ENCODE measurements around the gene UCN2. TPM values are rescaled to one million over a fixed set of nuclear protein-coding genes. Genes with fewer than 3 reads are reported as not detected.
"Not testable (repeated sequence)": the region's sequence is repeated elsewhere in the genome, so short reads cannot be mapped to it uniquely, and the experiment has no call there.

Gene UCN2
- total RNA-seq, 1 experiment from 2014 or later = 21.4 TPM

GRCh38 chr3:48564022-48564421 is 441 bp upstream of the UCN2 start:
- peak; percentile 95 for DNase-seq (ENCODE audit: low read depth)

DNA sequence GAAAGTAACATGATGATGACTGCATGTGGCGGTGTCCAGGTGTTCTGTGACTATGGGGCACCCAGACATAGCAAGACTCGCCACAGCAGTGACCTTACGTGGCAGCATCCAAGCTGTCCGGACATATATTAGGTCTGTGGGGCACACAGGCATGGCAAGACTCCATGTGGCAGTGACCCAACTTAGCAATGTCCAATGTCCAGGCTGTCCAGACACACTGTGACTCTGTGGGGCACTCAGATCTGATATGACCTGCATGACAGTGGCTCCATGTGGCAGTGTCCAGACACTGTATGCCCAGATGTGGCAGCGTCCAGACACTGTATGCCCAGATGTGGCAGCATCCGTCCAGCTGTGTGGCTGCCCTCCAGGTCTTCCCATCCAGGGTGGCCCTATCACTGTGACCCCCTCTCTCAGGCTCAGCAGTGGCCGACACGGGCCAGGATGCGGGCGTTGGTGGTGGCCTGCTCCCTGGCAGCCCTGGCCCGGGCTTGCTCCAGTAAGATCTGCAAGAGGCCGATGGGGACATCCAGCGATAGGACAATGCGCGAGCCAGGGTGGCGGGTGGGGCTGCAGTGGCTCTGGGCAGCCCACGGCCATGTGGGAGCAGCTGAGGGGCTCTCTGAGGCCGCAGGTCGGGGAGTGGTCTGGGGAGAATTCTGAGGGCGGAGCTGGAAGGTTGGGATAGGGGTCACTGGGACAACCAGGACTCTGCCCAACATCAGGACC is 1.1 kb downstream of the UCN2 start:
- DNase-seq (ENCODE audit: low read depth) = no peak

- DNase-seq (ENCODE audit: low read depth) = peak; percentile 90
Observed at GRCh38 chr3:48561045-48561736, 2.4 kb downstream of the UCN2 start.

- DNase-seq (ENCODE audit: low read depth) = peak; percentile 34
Observed at GRCh38 chr3:48560648-48561018, 2.9 kb downstream of the UCN2 start.

GRCh38 chr3:48558493-48559134 is 5.0 kb downstream of the UCN2 start:
- DNase-seq (ENCODE audit: low read depth) = no peak

GRCh38 chr3:48556796-48557626 is 6.6 kb downstream of the UCN2 start, which contains the start of gene PFKFB4:
TSS of gene PFKFB4 (minus strand) at chr3:48556803. CDS start at chr3:48556777, 26 bp downstream.
- peak; percentile 99 for DNase-seq (ENCODE audit: low read depth)

GRCh38 chr3:48555949-48556795 is 7.4 kb downstream of the UCN2 start:
- DNase-seq (ENCODE audit: low read depth) = no peak

GRCh38 chr3:48555231-48555948 is 8.2 kb downstream of the UCN2 start:
- DNase-seq (ENCODE audit: low read depth) = no peak

DNA sequence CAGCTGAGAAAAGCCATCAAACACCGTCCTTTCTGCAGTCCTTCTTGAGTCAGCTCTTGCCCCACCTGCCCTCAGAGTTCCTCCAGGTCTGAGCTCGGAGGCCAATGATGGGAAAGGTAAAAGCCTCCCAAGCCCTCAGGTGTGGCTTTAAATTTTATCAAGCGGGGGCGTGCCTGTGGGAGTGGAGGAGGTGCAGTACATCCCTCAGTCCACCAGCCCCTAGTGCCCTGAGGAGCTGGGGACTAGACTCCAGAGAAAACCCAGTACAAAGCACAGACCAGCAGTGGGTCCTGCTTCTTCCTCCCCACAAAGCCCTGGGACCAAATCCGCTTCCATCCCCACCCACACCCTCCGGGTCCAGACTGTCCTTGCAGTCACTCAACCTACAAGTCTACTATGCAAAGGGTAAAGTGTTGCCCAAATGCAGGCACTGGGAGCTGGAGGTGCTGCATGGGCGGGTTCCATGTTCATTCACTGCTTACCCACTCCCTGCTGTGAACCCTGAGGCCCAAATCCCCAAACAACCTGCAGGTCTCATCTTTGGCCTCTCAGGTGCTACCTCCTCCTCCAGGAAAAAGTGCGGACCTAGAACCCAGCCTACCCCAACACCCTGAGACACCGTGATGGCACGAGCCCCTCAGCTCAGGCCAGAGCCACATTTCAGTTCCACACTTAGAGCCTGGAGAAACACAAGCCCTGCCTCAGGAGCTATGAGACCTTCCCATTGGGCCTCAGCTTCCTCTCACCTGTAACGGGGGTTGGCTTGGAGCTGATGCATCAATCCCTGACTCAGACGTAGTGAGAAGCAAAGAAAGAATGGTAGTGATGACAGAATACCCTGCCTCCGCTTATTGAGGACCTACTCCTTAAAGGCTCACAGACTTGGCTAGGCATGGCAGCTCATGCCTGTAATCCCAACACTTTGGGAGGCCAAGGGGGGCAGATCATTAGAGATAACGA is 9.4 kb downstream of the UCN2 start:
- no peak for DNase-seq (ENCODE audit: low read depth)

DNA sequence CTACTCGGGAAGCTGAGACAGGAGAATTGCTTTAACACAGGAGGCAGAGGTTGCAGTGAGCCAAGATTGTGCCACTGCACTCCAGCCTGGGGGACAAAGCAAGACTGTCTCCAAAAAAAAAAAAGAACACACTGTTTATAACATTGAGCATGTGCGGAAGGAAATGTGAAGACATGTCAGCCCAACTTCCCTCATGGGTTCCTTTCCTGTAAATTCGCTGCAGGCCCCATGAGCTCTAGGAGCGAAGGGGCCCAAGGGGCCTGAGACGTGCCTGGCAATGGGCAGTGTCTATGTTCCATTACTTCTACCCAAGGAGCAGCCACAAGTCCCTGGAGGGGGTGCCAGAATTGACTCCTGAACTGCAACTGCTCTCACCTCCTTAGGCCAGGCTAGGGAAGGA is 10.2 kb downstream of the UCN2 start:
- DNase-seq (ENCODE audit: low read depth) = no peak

DNA sequence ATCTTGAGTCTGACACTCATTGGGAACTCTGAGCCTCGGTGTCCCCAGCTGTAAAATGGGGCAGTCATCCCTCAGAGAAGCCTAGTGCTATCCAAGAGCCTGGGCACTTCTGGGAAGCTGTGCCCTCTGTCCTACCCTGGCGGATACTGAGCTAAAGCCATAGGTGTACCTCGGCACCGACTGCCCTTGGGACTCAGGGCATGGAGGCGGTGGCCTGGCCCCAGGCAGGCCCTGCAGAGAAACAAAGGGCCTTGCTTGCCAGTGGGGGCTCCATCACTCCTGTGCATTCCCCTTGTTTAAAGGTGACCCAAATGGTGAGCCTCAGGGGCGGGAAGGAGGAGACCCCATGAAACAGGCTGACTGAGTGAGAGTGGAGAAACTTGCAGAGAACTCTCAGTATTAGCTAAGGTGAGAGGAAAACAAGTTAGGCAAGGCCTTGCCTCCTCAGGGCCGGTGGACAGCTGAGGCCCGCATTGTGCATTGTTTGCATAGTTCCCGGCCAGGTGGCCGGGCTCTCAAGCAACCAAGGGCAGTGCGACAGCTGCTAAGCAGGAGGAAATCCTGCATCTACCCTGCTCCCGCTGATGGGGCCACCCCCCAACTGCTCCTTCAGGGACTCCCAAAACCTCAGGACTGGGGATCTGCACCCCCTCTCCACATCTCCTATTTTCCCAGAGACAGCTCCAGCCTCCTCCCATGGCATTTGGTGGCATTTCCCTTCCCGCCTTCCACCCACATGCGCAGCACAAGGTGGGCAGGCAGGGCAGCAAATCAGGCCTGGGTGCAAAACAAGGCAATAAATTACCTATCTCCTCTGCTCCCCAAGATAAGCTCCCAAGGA is 11.2 kb downstream of the UCN2 start:
- DNase-seq (ENCODE audit: low read depth) = no peak

DNA sequence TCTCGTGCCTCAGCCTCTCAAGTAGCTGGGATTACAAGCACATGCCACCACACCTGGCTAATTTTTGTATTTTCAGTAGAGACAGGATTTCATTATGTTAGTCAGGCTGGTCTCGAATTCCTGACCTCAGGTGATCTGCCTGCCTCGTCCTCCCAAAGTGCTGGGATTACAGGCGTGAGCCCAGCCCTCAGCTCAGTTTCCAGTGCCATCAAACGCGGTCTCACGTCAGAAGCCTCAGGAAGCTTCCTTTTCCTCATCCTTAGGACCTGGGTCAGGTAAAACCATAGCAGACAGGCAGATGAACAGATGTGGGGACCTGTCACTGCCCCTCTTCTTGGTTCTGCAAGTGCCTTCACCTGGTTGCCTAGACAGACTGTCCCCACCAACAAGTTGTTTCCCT is 11.9 kb downstream of the UCN2 start:
- not testable (repeated sequence) for DNase-seq (ENCODE audit: low read depth)

GRCh38 chr3:48548729-48549705 is 14.6 kb downstream of the UCN2 start:
- DNase-seq (ENCODE audit: low read depth) = peak; percentile 66

DNA sequence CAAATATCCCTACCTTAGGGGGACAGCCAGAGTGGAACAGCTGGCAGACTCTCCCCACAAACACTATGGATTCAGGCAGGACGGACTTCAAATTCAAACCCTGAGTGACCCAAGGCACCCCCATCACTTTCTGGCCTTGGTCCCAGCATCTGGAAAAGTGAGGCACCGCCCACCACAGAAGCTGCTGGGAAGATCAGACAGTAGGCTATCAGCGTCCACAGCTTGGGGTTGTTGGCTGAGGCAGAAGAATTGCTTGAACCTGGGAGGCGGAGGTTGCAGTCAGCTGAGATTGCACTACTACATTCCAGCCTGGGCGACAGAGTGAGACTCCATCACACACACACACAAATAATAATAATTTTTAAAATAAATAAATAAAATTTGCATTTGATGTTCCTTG is 15.5 kb downstream of the UCN2 start:
- DNase-seq (ENCODE audit: low read depth) = no peak

DNA sequence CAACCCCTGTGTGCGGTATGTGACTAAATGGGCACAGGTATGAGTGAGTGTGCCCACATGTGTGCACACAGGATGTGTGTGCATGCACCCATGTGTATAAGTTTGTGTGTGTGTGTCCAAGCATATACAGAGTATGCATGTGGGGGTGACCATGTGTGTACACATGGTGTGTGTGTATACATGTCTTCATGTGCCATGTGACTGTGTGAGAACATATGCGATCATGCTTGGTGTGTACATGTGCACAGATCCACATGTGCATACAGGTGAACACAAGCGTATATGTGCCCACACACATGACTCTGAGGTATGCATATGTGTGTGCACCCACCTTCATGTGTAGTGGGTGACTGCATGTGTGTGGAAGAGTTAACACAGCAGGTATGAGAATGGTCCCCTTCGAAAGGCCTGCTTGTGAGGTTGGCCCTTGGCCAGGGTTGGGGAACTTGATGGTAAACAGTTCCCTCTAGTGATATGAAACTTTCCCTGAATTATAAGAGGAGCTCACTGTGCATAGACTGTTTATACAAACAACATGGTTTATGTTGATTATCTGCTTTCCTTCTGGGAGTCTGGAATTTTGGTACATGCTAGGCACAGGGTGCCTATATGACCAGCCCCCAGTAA is 17.3 kb downstream of the UCN2 start:
- DNase-seq (ENCODE audit: low read depth) = no peak

DNA sequence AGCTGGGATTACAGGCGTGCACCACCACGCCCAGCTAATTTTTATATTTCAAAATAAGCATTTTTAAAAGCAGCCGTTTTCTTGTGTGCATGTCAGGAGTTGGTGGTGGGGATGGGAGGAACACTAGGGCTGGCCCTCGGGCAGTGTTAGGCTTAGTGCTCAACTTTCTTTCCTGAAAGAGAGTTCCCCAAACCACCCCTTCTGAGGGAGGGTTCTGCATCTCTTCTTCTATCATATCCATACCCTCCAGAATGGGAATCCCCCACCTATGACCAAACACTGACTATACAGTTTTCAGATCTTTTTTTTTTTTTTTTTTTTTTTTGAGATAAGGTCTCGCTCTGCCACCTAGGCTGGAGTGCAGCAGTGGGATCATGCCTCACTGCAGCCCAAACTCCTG is 19.4 kb downstream of the UCN2 start:
- no peak for DNase-seq (ENCODE audit: low read depth)

All from HT1080 (cell line).